ENCODE measurements around the gene GPR75. TPM values are rescaled to one million over a fixed set of nuclear protein-coding genes. Genes with fewer than 3 reads are reported as not detected.

GPR75 gene
- total and polyA plus RNA-seq, 2 of the 8 experiments (the other 6 are each of a cell fraction or from before 2014, with no cell fraction given), result 3.5 to 4.3 TPM

DNA sequence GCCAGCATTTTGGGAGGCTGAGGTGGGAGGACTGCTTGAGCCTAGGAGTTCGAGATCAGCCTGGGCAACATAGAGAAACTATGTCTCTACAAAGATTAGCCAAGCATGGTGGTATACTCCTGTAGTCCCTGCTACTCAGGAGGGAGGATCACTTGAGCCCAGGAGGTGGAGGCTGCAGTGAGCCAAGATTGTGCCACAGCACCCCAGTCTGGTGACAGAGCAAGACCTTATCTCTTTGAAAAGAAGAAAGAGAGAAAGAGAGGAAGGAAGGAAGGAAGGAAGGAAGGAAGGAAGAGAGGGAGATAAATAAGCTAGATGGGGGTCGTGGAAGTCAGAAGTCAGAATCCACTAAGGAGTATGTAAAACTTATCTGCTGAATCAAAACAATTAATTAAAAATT, 16.2 kb downstream of the GPR75 start (continued):
- TF ChIP-seq, protein P1, sequence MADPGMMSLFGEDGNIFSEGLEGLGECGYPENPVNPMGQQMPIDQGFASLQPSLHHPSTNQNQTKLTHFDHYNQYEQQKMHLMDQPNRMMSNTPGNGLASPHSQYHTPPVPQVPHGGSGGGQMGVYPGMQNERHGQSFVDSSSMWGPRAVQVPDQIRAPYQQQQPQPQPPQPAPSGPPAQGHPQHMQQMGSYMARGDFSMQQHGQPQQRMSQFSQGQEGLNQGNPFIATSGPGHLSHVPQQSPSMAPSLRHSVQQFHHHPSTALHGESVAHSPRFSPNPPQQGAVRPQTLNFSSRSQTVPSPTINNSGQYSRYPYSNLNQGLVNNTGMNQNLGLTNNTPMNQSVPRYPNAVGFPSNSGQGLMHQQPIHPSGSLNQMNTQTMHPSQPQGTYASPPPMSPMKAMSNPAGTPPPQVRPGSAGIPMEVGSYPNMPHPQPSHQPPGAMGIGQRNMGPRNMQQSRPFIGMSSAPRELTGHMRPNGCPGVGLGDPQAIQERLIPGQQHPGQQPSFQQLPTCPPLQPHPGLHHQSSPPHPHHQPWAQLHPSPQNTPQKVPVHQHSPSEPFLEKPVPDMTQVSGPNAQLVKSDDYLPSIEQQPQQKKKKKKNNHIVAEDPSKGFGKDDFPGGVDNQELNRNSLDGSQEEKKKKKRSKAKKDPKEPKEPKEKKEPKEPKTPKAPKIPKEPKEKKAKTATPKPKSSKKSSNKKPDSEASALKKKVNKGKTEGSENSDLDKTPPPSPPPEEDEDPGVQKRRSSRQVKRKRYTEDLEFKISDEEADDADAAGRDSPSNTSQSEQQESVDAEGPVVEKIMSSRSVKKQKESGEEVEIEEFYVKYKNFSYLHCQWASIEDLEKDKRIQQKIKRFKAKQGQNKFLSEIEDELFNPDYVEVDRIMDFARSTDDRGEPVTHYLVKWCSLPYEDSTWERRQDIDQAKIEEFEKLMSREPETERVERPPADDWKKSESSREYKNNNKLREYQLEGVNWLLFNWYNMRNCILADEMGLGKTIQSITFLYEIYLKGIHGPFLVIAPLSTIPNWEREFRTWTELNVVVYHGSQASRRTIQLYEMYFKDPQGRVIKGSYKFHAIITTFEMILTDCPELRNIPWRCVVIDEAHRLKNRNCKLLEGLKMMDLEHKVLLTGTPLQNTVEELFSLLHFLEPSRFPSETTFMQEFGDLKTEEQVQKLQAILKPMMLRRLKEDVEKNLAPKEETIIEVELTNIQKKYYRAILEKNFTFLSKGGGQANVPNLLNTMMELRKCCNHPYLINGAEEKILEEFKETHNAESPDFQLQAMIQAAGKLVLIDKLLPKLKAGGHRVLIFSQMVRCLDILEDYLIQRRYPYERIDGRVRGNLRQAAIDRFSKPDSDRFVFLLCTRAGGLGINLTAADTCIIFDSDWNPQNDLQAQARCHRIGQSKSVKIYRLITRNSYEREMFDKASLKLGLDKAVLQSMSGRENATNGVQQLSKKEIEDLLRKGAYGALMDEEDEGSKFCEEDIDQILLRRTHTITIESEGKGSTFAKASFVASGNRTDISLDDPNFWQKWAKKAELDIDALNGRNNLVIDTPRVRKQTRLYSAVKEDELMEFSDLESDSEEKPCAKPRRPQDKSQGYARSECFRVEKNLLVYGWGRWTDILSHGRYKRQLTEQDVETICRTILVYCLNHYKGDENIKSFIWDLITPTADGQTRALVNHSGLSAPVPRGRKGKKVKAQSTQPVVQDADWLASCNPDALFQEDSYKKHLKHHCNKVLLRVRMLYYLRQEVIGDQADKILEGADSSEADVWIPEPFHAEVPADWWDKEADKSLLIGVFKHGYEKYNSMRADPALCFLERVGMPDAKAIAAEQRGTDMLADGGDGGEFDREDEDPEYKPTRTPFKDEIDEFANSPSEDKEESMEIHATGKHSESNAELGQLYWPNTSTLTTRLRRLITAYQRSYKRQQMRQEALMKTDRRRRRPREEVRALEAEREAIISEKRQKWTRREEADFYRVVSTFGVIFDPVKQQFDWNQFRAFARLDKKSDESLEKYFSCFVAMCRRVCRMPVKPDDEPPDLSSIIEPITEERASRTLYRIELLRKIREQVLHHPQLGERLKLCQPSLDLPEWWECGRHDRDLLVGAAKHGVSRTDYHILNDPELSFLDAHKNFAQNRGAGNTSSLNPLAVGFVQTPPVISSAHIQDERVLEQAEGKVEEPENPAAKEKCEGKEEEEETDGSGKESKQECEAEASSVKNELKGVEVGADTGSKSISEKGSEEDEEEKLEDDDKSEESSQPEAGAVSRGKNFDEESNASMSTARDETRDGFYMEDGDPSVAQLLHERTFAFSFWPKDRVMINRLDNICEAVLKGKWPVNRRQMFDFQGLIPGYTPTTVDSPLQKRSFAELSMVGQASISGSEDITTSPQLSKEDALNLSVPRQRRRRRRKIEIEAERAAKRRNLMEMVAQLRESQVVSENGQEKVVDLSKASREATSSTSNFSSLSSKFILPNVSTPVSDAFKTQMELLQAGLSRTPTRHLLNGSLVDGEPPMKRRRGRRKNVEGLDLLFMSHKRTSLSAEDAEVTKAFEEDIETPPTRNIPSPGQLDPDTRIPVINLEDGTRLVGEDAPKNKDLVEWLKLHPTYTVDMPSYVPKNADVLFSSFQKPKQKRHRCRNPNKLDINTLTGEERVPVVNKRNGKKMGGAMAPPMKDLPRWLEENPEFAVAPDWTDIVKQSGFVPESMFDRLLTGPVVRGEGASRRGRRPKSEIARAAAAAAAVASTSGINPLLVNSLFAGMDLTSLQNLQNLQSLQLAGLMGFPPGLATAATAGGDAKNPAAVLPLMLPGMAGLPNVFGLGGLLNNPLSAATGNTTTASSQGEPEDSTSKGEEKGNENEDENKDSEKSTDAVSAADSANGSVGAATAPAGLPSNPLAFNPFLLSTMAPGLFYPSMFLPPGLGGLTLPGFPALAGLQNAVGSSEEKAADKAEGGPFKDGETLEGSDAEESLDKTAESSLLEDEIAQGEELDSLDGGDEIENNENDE (IDR thresholded peaks at IDR 0.05; ENCODE audit: insufficient replicate concordance, low read length), result no peak
- no peak for TF ChIP-seq RNF2 (IDR thresholded peaks at IDR 0.05; ENCODE audit: borderline replicate concordance, low read depth, low read length, missing control alignments, poor library complexity, severe bottlenecking)

All from H1 (cell line).